Measurements from ENCODE around the gene SOX9.

The SOX9 gene

DNA sequence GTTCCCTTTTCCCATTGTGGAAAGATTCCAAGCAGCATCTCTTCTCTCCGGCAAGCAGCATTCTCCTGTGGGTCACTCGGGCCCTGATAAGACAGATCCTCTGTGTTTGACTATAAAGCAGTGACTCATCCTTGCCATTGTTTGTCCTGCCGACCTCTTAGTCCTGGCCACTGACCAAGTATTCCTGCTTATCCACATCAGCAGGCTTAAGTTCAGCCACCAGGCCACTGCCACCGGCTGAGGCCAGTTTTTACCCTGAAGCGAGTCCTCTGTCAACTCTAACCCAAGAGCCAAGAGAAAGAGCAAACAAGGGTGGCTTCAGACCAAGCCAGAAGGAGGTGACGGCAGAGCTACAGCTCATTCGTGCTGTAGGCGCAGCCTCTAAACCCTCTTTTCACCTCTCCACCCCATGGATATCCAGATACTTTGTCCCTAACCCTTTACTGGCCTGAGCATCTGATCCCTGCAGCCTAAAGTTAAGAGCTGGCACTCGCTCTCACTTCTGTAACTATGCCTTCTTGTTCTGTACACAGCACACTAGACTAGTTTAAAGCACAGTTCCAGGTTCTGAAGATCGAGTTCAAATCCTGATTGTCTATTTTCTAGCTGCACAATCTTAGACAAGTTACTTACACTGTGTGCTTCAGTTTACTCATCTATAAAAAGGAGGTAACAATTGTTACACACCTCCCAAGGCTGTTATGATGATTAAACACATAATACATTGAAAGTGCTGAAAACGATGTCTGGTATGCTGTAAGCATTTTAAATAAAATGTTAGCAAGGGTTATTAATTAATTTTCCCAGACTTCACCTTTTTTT lies 31.0 kb downstream of the SOX9 start:
- no peak for DNase-seq (ENCODE audit: low spot score)
- TF ChIP-seq, protein P1, sequence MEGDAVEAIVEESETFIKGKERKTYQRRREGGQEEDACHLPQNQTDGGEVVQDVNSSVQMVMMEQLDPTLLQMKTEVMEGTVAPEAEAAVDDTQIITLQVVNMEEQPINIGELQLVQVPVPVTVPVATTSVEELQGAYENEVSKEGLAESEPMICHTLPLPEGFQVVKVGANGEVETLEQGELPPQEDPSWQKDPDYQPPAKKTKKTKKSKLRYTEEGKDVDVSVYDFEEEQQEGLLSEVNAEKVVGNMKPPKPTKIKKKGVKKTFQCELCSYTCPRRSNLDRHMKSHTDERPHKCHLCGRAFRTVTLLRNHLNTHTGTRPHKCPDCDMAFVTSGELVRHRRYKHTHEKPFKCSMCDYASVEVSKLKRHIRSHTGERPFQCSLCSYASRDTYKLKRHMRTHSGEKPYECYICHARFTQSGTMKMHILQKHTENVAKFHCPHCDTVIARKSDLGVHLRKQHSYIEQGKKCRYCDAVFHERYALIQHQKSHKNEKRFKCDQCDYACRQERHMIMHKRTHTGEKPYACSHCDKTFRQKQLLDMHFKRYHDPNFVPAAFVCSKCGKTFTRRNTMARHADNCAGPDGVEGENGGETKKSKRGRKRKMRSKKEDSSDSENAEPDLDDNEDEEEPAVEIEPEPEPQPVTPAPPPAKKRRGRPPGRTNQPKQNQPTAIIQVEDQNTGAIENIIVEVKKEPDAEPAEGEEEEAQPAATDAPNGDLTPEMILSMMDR (IDR thresholded peaks at IDR 0.05; ENCODE audit: extremely low read depth, missing control alignments): no peak

DNA sequence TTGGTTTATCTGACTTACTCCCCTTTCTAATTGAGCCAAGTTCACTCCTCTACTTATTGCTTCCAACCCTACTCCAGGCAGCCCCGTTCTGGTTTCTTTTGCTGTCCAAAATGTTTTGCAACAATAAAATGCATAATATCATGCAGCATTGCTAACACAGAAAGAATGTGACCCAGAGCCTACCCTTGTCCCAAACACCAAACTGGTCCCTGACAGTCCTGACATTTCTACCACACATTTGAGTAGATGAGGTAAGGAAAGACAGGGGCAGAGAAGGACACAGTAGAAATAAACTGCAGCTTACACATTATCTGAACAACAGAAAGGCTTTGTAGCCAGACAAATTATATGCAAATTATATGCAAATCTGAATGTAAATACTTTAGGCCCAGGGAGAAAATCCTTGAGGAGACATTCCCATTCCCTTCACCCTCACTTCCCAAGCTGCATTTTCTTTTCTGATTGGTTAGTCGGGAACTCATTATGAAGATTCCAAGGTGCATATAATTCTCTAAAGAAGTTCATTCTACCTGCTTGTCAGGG lies 31.6 kb downstream of the SOX9 start:
- TF ChIP-seq, protein P1 (IDR thresholded peaks at IDR 0.05; ENCODE audit: extremely low read depth, missing control alignments): no peak
- no peak for DNase-seq (ENCODE audit: low spot score)

DNA sequence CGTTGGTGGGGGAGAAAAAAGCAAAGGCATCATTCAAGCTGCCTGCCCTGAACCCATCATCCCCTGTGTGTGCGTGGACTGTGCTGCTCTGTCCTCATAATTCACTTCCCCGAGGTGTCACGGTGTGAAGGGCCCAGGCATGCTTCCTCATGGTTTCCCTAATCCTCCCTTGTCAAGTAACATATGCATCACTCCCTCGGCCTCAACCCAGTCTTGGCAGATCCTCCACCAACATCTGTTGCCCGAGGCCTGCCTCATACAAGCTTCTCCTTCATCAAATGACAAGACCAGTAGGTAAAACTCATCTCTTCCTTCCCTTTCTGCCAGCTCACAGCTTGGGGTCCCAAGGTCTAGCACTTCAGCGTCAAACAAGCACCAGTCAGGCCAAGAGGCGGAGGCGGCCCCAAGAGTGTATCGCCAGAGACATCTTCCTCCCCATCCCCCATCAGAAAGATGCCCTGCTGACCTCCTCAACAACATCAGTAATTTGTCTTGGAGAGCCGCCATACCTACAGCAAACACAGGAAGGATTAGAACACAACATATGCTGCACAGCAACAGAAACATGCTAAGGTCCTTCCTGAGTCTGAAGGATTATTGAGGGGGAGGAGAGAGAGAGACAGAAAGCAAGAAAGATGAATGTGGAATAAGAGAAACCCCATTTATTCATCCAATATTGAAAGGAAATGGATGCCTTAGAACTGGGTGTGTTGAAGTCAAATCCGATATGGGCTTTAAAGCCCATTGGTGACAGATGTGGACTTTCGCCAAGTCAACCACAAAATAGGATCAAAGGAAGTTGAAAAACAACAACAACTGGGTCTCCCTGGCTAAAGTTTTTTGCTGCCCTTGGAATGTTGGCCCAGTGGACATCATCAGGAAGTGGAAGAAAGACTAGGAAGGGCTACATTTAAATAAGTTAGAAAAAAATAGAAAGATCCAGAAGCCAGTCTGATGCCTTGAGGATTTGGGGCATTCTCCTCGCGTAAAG lies 38.4 kb downstream of the SOX9 start:
- DNase-seq (ENCODE audit: low spot score): no peak
- TF ChIP-seq, protein P1 (IDR thresholded peaks at IDR 0.05; ENCODE audit: extremely low read depth, missing control alignments): no peak

DNA sequence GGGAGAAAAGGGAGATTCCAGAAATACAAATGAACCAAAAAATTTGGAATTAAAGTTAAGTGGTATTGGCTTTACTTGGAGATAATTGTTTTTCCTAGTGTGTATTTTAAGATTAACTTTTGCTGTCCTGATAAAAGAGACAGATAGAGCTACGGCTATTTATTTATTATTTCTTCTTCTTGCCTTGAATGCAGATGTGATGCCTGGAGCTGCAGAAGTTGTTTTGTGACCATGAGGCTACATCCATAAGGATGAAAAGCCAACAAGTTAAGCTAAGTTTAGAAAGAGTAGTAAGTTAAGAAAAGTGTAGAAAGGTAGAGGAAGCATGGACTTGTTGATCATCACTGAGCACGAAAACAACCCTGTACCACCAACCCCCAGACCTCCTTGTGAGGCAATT lies 41.7 kb downstream of the SOX9 start:
- DNase-seq (ENCODE audit: low spot score): no peak
- TF ChIP-seq, protein P1 (IDR thresholded peaks at IDR 0.05; ENCODE audit: extremely low read depth, missing control alignments): no peak

DNA sequence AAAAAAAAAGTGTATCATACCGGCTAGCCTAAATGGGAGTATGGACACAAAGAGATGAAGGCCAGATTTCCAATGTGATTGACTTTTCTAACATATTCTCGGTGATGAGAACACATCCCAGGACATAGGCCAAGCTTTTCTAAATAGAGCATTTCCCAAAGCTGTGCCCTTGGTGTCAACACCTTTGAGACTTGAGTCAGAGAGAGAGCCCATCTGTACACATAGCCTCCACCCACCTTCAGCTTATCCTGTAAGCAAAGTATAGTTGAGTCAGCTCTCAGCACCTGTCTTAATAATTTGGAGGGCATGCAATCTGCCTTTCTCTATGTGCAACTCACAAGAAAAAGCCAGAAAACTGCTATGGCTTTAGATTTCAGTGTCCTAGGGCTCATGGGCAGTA lies 42.7 kb downstream of the SOX9 start:
- TF ChIP-seq, protein P1 (IDR thresholded peaks at IDR 0.05; ENCODE audit: extremely low read depth, missing control alignments): no peak
- no peak for DNase-seq (ENCODE audit: low spot score)

DNA sequence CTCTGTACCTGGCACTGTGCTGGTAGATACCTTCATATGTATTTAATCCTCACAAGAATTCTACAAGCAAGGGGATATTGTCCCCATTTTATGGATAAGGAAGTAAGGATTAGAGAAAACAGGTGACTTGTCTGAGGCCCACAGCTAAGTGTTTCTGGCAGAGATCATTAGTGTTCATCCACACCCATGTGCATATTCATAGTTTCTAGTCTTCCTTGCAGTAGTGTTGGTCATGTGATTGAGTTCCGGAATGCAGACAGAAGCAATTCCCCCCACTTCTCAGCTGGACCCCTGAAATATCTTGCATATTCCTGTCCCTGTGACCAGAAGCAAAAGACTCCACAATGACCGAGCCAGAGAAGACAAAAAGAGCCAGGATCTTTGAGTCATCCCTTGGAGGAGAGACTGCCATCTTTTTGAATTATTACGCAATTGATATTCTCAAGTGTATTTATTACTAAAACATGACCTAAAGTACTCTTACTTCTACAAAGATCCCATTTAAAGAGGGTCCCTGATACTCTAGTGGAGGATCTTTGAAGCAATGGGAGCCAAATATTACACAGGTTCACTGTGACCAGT lies 43.4 kb downstream of the SOX9 start:
- no peak for DNase-seq (ENCODE audit: low spot score)
- TF ChIP-seq, protein P1 (IDR thresholded peaks at IDR 0.05; ENCODE audit: extremely low read depth, missing control alignments): no peak

All from GM20000 (cell line).